IMR-90 (cell line): ENCODE measurements around the gene DDX6.

Experiments
- CEBPB ChIP-seq: IDR thresholded peaks from 2 replicates; pipeline ENCODE4 v1.6.1; 2012; ENCODE audit warnings: low read depth, low read length, improper control_type of control experiment
- MXI1 ChIP-seq: IDR thresholded peaks from 2 replicates; pipeline ENCODE4 v1.6.1; 2012; ENCODE audit warnings: low read depth, mild to moderate bottlenecking, low read length, moderate library complexity, borderline replicate concordance
- TF ChIP-seq, protein P1 (sequence below): fragments of 150-350 bp; IDR thresholded peaks from 2 replicates; pipeline ENCODE4 v1.6.1; 2017; ENCODE audit warnings: mild to moderate bottlenecking, antibody characterized with exemption, low read length, low read depth
- TF ChIP-seq, protein P2 (sequence below): fragments of 150-350 bp; IDR thresholded peaks from 2 replicates; pipeline ENCODE4 v1.6.1; 2016; ENCODE audit warnings: low read depth, mild to moderate bottlenecking, low read length, moderate library complexity, borderline replicate concordance
- TF ChIP-seq, protein P3 (sequence below): conservative IDR thresholded peaks from 2 replicates; pipeline ENCODE4 v1.5.1; 2012; ENCODE audit warnings: mild to moderate bottlenecking, low read depth, low read length, improper control_type of control experiment

DNA sequence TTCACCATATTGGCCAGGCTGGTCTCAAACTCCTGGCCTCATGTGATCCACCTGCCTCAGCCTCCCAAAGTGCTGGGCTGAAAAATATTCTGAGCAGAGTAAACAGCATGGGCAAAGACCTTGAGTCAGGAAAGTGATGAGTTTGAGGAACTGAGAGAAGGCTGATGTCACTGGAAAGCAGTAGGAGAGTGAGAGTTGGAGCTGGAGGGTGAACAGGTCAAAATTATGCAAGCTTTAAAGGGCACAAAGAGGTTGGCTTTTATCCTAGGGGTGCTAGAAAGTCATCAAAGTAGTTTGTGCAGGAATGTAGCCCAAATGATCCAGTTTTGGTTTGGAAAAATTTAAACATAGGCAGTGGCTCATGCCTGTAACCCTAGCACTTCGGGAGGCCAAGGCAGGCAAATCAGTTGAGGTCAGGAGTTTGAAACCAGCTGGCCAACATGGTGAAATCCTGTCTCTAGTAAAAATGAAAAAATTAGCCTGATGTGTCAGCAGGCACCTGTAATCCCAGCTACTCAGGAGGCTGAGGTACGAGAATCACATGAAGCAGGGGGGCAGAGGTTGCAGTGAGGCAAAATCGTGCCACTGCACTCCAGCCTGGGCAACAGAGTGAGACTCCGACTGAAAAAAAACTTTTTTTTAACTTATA is 48.1 kb upstream of the DDX6 start:
- TF ChIP-seq CEBPB = no peak
- TF ChIP-seq MXI1 = no peak
- TF ChIP-seq, protein P1, sequence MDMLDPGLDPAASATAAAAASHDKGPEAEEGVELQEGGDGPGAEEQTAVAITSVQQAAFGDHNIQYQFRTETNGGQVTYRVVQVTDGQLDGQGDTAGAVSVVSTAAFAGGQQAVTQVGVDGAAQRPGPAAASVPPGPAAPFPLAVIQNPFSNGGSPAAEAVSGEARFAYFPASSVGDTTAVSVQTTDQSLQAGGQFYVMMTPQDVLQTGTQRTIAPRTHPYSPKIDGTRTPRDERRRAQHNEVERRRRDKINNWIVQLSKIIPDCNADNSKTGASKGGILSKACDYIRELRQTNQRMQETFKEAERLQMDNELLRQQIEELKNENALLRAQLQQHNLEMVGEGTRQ = no peak
- TF ChIP-seq, protein P2, sequence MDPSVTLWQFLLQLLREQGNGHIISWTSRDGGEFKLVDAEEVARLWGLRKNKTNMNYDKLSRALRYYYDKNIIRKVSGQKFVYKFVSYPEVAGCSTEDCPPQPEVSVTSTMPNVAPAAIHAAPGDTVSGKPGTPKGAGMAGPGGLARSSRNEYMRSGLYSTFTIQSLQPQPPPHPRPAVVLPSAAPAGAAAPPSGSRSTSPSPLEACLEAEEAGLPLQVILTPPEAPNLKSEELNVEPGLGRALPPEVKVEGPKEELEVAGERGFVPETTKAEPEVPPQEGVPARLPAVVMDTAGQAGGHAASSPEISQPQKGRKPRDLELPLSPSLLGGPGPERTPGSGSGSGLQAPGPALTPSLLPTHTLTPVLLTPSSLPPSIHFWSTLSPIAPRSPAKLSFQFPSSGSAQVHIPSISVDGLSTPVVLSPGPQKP = no peak
- TF ChIP-seq, protein P3, sequence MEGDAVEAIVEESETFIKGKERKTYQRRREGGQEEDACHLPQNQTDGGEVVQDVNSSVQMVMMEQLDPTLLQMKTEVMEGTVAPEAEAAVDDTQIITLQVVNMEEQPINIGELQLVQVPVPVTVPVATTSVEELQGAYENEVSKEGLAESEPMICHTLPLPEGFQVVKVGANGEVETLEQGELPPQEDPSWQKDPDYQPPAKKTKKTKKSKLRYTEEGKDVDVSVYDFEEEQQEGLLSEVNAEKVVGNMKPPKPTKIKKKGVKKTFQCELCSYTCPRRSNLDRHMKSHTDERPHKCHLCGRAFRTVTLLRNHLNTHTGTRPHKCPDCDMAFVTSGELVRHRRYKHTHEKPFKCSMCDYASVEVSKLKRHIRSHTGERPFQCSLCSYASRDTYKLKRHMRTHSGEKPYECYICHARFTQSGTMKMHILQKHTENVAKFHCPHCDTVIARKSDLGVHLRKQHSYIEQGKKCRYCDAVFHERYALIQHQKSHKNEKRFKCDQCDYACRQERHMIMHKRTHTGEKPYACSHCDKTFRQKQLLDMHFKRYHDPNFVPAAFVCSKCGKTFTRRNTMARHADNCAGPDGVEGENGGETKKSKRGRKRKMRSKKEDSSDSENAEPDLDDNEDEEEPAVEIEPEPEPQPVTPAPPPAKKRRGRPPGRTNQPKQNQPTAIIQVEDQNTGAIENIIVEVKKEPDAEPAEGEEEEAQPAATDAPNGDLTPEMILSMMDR = no peak
